Activated CD4-positive, alpha-beta memory T cell treated with anti-CD3 and anti-CD28 coated beads for 36 hours (primary cell): ENCODE measurements around the gene ATP4A. TPM values are rescaled to one million over a fixed set of nuclear protein-coding genes. Genes with fewer than 3 reads are reported as not detected.
A peak's percentile ranks its signal among the peaks of the same experiment; 100 is the strongest.

Experiments
- CTCF ChIA-PET: fragments of 350-600 bp; sonication (Branson Sonifier 250); formaldehyde crosslinking; loops from one replicate; lab custom pipeline; 2021; ENCODE audit warnings: antibody characterized with exemption, inconsistent platforms; lab: Charles Lee
- POLR2A ChIA-PET: fragments of 350-600 bp; sonication (Branson Sonifier 250); formaldehyde crosslinking; loops from one replicate; lab custom pipeline; 2021; ENCODE audit warnings: antibody characterized with exemption; lab: Charles Lee
- DNase-seq: peaks from one replicate; pipeline ENCODE4 v3.0.0-alpha.2; 2020
- H3K27ac Mint-ChIP-seq: one replicate; pipeline ENCODE4 v1.8.0; 2021; ENCODE audit warnings: mixed read lengths
- H3K27me3 Mint-ChIP-seq: one replicate; pipeline ENCODE4 v1.8.0; 2021; ENCODE audit warnings: mixed read lengths
- H3K36me3 Mint-ChIP-seq: one replicate; pipeline ENCODE4 v1.8.0; 2021; ENCODE audit warnings: mixed read lengths
- H3K4me1 Mint-ChIP-seq: one replicate; pipeline ENCODE4 v1.8.0; 2021; ENCODE audit warnings: low read depth, mixed read lengths
- H3K4me3 Mint-ChIP-seq: one replicate; pipeline ENCODE4 v1.8.0; 2021; ENCODE audit warnings: mild to moderate bottlenecking, mixed read lengths
- H3K9me3 Mint-ChIP-seq: one replicate; pipeline ENCODE4 v1.8.0; 2021; ENCODE audit warnings: mixed read lengths
- intact Hi-C: fragments of 100-400 bp; cut with micrococcal nuclease; formaldehyde crosslinking; loops from one replicate; pipeline ENCODE4 v1.15.1; 2023
- total RNA-seq, 2 experiments: library from RNA; stranded (reverse); gene quantifications; one replicate each; pipeline ENCODE4 v1.2.3, GENCODE V29; 2021

Gene ATP4A
- total RNA-seq, 2 experiments from 2014 or later = not detected

- H3K36me3 Mint-ChIP-seq = peaks cover 25% of the 10 kb centered on the region
- ChIA-PET POLR2A (no interaction called here), CTCF (interaction anchor here (0.7 to 1.0 kb wide), 2 partner anchors 11 to 35 kb away, joined by 3 read pairs; no protein-coding TSS in a partner anchor)
- H3K4me3 Mint-ChIP-seq = peak within 1 kb of the TSS; percentile 93
- no peaks in the 10 kb centered on the region for H3K27me3 Mint-ChIP-seq
- peak; percentile 90 for DNase-seq
- H3K27ac Mint-ChIP-seq = peak within 1 kb of the TSS; percentile 91
- H3K9me3 Mint-ChIP-seq = no peaks in the 10 kb centered on the region
- peaks cover 35% of the 10 kb centered on the region for H3K4me1 Mint-ChIP-seq
- intact Hi-C loops = loop anchor here (5.0 kb wide), 4 partner anchors 33 to 202 kb away; partner anchors contain the start of genes DMKN, FFAR1, HAUS5 and LIN37
Measured at GRCh38 chr19:35545001-35545854, 18.2 kb downstream of the ATP4A start, which contains the start of gene TMEM147. Gene TMEM147 (plus strand): TSS chr19:35545626. CDS start chr19:35545740, 114 bp downstream.

- POLR2A ChIA-PET = interaction anchor here (0.5 kb wide), 1 partner anchor 46 kb away, joined by 3 read pairs; no protein-coding TSS in a partner anchor
- Mint-ChIP-seq H3K9me3 (no peaks in the 10 kb centered on the region), H3K36me3 (peaks cover 23% of the 10 kb centered on the region), H3K27me3 (no peaks in the 10 kb centered on the region), H3K4me1 (peaks cover 34% of the 10 kb centered on the region), H3K27ac (peak overlapping the region; percentile 91), H3K4me3 (peak overlapping the region; percentile 93)
- CTCF ChIA-PET = interaction anchor here (0.6 to 1.0 kb wide), 3 partner anchors 12 to 34 kb away, joined by 3 read pairs; no protein-coding TSS in a partner anchor
- intact Hi-C loops = no loop called here
- DNase-seq = no peak
Measured at GRCh38 chr19:35544110-35544802, 19.2 kb downstream of the ATP4A start.

- intact Hi-C loops = no loop called here
- H3K27me3 Mint-ChIP-seq = no peaks in the 10 kb centered on the region
- no peak overlapping the region for H3K27ac Mint-ChIP-seq
Measured at GRCh38 chr19:35543280-35544109, 20.0 kb downstream of the ATP4A start.

GRCh38 chr19:35542209-35542608 lies 21.2 kb downstream of the ATP4A start:
- Mint-ChIP-seq H3K9me3 (no peaks in the 10 kb centered on the region), H3K36me3 (peaks cover 11% of the 10 kb centered on the region), H3K4me3 (no peak overlapping the region), H3K27ac (no peak overlapping the region), H3K27me3 (no peaks in the 10 kb centered on the region), H3K4me1 (peaks cover 21% of the 10 kb centered on the region)
- DNase-seq = no peak
- intact Hi-C loops = no loop called here
- POLR2A ChIA-PET = no interaction called here
- CTCF ChIA-PET = no interaction called here

More at GRCh38 chr19:35543280-35544109, 20.0 kb downstream of the ATP4A start:
- Mint-ChIP-seq H3K4me3 (no peak overlapping the region), H3K36me3 (peaks cover 19% of the 10 kb centered on the region), H3K4me1 (peaks cover 27% of the 10 kb centered on the region), H3K9me3 (no peaks in the 10 kb centered on the region)
- no peak for DNase-seq
- ChIA-PET CTCF (interaction anchor here (0.6 to 1.0 kb wide), 2 partner anchors 25 to 33 kb away, joined by 3 read pairs; no protein-coding TSS in a partner anchor), POLR2A (interaction anchor here (0.5 kb wide), 1 partner anchor 47 kb away, joined by 3 read pairs; no protein-coding TSS in a partner anchor)

- peaks cover 4% of the 10 kb centered on the region for H3K36me3 Mint-ChIP-seq
- ChIA-PET POLR2A (no interaction called here), CTCF (no interaction called here)
- H3K27ac Mint-ChIP-seq = no peak overlapping the region
- peaks cover 9% of the 10 kb centered on the region for H3K4me1 Mint-ChIP-seq
- H3K9me3 Mint-ChIP-seq = no peaks in the 10 kb centered on the region
- H3K27me3 Mint-ChIP-seq = peaks cover 1% of the 10 kb centered on the region
- DNase-seq = no peak
- H3K4me3 Mint-ChIP-seq = no peak overlapping the region
- intact Hi-C loops = no loop called here
Measured at GRCh38 chr19:35540356-35540927, 23.0 kb downstream of the ATP4A start.

- Mint-ChIP-seq H3K36me3 (peaks cover 4% of the 10 kb centered on the region), H3K4me3 (no peak overlapping the region), H3K27ac (no peak overlapping the region), H3K9me3 (no peaks in the 10 kb centered on the region), H3K4me1 (peaks cover 8% of the 10 kb centered on the region), H3K27me3 (peaks cover 4% of the 10 kb centered on the region)
- intact Hi-C loops = no loop called here
- CTCF ChIA-PET = no interaction called here
- no peak for DNase-seq
- POLR2A ChIA-PET = no interaction called here
Measured at GRCh38 chr19:35539850-35540249, 23.6 kb downstream of the ATP4A start.

GRCh38 chr19:35539314-35539713 lies 24.1 kb downstream of the ATP4A start:
- no peak for DNase-seq
- CTCF ChIA-PET = no interaction called here

GRCh38 chr19:35534803-35535480 lies 28.5 kb downstream of the ATP4A start:
- Mint-ChIP-seq H3K36me3 (no peaks in the 10 kb centered on the region), H3K4me1 (peaks cover 13% of the 10 kb centered on the region), H3K4me3 (no peak overlapping the region), H3K27ac (no peak overlapping the region), H3K27me3 (peaks cover 28% of the 10 kb centered on the region), H3K9me3 (no peaks in the 10 kb centered on the region)
- CTCF ChIA-PET = interaction anchor here (1.0 to 2.5 kb wide), 2 partner anchors 14 to 25 kb away, joined by 6 to 9 read pairs; no protein-coding TSS in a partner anchor
- POLR2A ChIA-PET = interaction anchor here (0.7 kb wide), 1 partner anchor 389 kb away, joined by 3 read pairs; no protein-coding TSS in a partner anchor
- intact Hi-C loops = no loop called here
- no peak for DNase-seq

More at GRCh38 chr19:35539314-35539713, 24.1 kb downstream of the ATP4A start:
- intact Hi-C loops = no loop called here
- Mint-ChIP-seq H3K4me3 (no peak overlapping the region), H3K36me3 (peaks cover 4% of the 10 kb centered on the region), H3K9me3 (no peaks in the 10 kb centered on the region), H3K4me1 (peaks cover 3% of the 10 kb centered on the region), H3K27me3 (peaks cover 5% of the 10 kb centered on the region), H3K27ac (no peak overlapping the region)
- POLR2A ChIA-PET = no interaction called here

GRCh38 chr19:35533822-35534392 lies 29.6 kb downstream of the ATP4A start:
- intact Hi-C loops = no loop called here
- peaks cover 13% of the 10 kb centered on the region for H3K4me1 Mint-ChIP-seq
- peak; percentile 65 for DNase-seq
- no peak overlapping the region for H3K27ac Mint-ChIP-seq
- H3K4me3 Mint-ChIP-seq = peak overlapping the region; percentile 54
- H3K36me3 Mint-ChIP-seq = no peaks in the 10 kb centered on the region
- H3K9me3 Mint-ChIP-seq = no peaks in the 10 kb centered on the region
- ChIA-PET CTCF (interaction anchor here (2.5 kb wide), 1 partner anchor 24 kb away, joined by 9 read pairs; no protein-coding TSS in a partner anchor), POLR2A (no interaction called here)
- peaks cover 35% of the 10 kb centered on the region for H3K27me3 Mint-ChIP-seq

- Mint-ChIP-seq H3K9me3 (no peaks in the 10 kb centered on the region), H3K36me3 (no peaks in the 10 kb centered on the region), H3K4me3 (peak within 1 kb of the TSS; percentile 54), H3K27me3 (peaks cover 41% of the 10 kb centered on the region), H3K4me1 (peaks cover 13% of the 10 kb centered on the region), H3K27ac (no peak within 1 kb of the TSS)
- ChIA-PET CTCF (interaction anchor here (2.5 kb wide), 1 partner anchor 23 kb away, joined by 9 read pairs; no protein-coding TSS in a partner anchor), POLR2A (no interaction called here)
- intact Hi-C loops = no loop called here
- no peak for DNase-seq
Measured at GRCh38 chr19:35533201-35533821, 30.1 kb downstream of the ATP4A start, which contains the start of gene GAPDHS. Gene GAPDHS (plus strand): TSS chr19:35533456. CDS start chr19:35533528, 72 bp downstream.
